Adrenal gland (tissue), 12 donors: Measurements from ENCODE around the gene TMEM129. TPM values are rescaled to one million over a fixed set of nuclear protein-coding genes. Genes with fewer than 3 reads are reported as not detected.

Source experiments
- DNase-seq, 7 donors: peaks; one replicate each; pipeline ENCODE4 v3.0.0-alpha.2; 2019 to 2020
- H3K27ac ChIP-seq, 5 donors: fragments of 200-600 bp; sonication (generic) in 4 of 5; 1 replicate in 3 of 5; 2 replicates in 2 of 5; pipeline versions ENCODE4 v1.5.1 to v1.8.0; 2016 to 2020; ENCODE audit warnings: mild to moderate bottlenecking in 1 of 5
- H3K27me3 ChIP-seq: fragments of 200-600 bp; 2 replicates; pipeline ENCODE4 v1.8.0; 2021
- H3K36me3 ChIP-seq, 2 donors: fragments of 200-600 bp; replicated peaks in 1 of 2; 1 replicate in 1 of 2; 2 replicates in 1 of 2; pipeline versions ENCODE4 v1.5.1 to v1.8.0; 2018 to 2022
- H3K4me1 ChIP-seq, 2 donors: fragments of 200-600 bp; replicated peaks in 1 of 2; 1 replicate in 1 of 2; 2 replicates in 1 of 2; pipeline versions ENCODE4 v1.5.1 to v1.8.0; 2018 to 2021
- H3K4me3 ChIP-seq, 4 donors: fragments of 200-600 bp; sonication (generic) in 3 of 4; one replicate each; pipeline ENCODE4 v1.5.1; 2016 to 2018
- H3K9me3 ChIP-seq, 3 donors: fragments of 200-600 bp; sonication (generic) in 1 of 3; replicated peaks in 1 of 3; 1 replicate in 2 of 3; 2 replicates in 1 of 3; pipeline versions ENCODE4 v1.5.1 to v1.8.0; 2016 to 2021
- POLR2A ChIP-seq, 2 donors: fragments of 450-650 bp; IDR thresholded peaks; one replicate each; pipeline ENCODE4 v1.6.1; 2017; ENCODE audit warnings: antibody characterized with exemption in 2 of 2, mild to moderate bottlenecking in 2 of 2, moderate library complexity in 1 of 2
- WGBS, 4 donors: extraction: QIAGEN DNeasy Blood & Tissue Kit in 2 of 4; methylation state at CpG; one replicate each; pipeline versions ENCODE4 v1.1.5 to v1.1.7; 2013 to 2017; 5-methylcytosine and 5-hydroxymethylcytosine counted together
- intact Hi-C, 2 donors: fragments of 100-400 bp; cut with DNase I; formaldehyde crosslinking; loops; one replicate each; pipeline versions ENCODE4 v1.14.1 to v1.15.0; 2022 to 2023
- polyA plus RNA-seq, 3 donors: library from polyadenylated mRNA; stranded (reverse); fragments of 200-250 nt in 2 of 3; fragments of 350-450 nt in 1 of 3; fragmentation: Illumina TruSeq in 1 of 3; extraction: RNeasy Lipid Tissue Mini Kit (QIAGEN cat#74804) in 1 of 3; gene quantifications; one replicate each; pipeline ENCODE4 v1.2.3, GENCODE V29; 2013 to 2014
- total RNA-seq, 9 donors: library from RNA; depleted of rRNA in 4 of 9; stranded (reverse); fragments of >200 nt in 4 of 9; fragments of 120-200 nt in 1 of 9; fragmentation: NEBNext Ultra II Directional in 1 of 9; extraction: Animal tissue kit (Norgen Biotek cat#: 25700) in 1 of 9; gene quantifications; one replicate each; pipeline versions ENCODE4 v1.1.0 to v1.2.4, GENCODE V29; 2013 to 2023
- TF ChIP-seq, protein P1 (sequence below), 6 experiments: fragments of 450-650 bp in 4 of 6; fragments of 200-600 bp in 2 of 6; sonication (generic) in 1 of 6; IDR thresholded peaks; 1 replicate in 5 of 6; 2 replicates in 1 of 6; pipeline versions ENCODE4 v1.5.1 to v1.8.0; 2016 to 2021; ENCODE audit warnings: antibody characterized with exemption in 6 of 6, mild to moderate bottlenecking in 2 of 6, moderate library complexity in 1 of 6
- donor health status: healthy with polysubstance abuse.
- donor health status: Bipolar disorder and iron deficiency.
- donor health status: DM: yes; HTN: yes; CAD: no.
- donor health status: DM: no; HTN: no; CAD: no.
- donor health status: DM: no; HTN: no; CAD: no.
- donor health status: DM: yes; HTN: yes; CAD: no.

Gene TMEM129
- total and polyA plus RNA-seq, 12 donors = 14.9 to 119 (median 50.5) TPM

DNA sequence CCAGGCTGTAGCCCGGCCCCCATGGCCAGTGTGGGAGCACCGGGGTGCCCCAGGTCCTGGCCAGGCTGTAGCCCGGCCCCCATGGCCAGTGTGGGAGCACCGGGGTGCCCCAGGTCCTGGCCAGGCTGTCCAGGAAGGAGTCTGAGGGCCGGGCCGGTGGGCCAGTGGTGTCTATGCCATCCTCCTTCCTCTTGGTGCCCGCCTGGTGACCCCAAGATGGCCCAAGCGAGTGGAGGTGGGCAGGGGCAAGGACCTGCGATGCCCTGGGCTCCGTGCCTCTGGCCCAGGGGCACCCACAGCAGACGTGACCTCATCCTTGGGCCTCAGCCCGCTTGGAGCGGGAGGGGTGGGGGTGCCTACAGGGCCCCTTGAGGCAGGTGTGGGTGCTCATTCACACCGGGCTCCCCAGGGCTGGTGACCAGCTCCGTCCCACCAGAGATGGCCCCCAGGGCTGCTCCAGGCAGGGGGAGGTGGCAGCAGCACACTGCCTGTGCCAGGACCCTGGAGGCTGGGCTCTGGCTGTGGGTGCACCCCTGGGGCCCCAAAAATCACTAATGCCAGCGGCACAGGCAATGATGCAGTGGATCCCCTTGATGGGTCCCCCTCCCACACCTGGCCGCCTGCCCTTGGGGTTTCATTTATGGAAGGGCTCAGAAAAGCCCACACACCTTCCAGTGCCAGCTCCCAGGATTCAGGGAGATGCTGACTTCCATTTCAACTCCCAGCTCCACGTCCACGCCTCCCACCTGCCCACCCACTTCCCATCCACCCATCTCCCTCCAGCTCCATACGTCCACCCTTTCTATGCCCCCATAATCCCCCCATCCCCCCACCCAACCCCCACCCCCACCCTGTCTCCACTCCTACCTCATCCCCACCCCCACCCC, 36.0 kb upstream of the TMEM129 start:
- Histone ChIP-seq H3K27ac (no peak overlapping the region), H3K36me3 (no peaks in the 10 kb centered on the region)
- intact Hi-C loops = no loop called here

DNA sequence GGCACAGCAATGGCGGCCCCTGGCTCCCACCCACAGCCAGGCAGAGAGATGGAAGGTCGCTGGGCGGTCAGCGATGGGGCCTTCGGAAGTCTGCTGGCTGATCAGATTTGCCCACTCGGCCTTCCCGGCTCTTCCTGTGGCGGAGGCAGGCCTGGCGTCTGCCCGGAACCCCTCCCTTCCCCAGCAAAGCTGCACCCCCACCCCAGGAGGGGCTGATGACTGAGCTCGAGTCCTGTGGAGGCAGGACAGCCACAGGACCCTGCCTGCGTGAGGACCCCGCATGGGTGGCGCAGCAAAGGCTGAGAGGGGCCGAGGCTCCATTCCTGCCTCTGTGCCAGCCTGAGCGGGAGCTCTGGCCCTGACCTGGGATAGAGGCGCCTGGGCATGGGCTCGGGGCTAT, 35.0 kb upstream of the TMEM129 start:
- Histone ChIP-seq H3K27ac (peak overlapping the region in 1 of 5 donors; percentile 10), H3K4me3 (no peak overlapping the region), H3K4me1 (no peaks in the 10 kb centered on the region), H3K9me3 (no peaks in the 10 kb centered on the region), H3K36me3 (no peaks in the 10 kb centered on the region), H3K27me3 (no peaks in the 10 kb centered on the region)
- intact Hi-C loops = no loop called here
- DNase-seq = peak in 1 of 7 donors; percentile 42
- 50 to 79% (median 67%) methylated on average over 1 to 18 of the region's 18 CpGs for WGBS, 4 donors
- TF ChIP-seq, protein P1, sequence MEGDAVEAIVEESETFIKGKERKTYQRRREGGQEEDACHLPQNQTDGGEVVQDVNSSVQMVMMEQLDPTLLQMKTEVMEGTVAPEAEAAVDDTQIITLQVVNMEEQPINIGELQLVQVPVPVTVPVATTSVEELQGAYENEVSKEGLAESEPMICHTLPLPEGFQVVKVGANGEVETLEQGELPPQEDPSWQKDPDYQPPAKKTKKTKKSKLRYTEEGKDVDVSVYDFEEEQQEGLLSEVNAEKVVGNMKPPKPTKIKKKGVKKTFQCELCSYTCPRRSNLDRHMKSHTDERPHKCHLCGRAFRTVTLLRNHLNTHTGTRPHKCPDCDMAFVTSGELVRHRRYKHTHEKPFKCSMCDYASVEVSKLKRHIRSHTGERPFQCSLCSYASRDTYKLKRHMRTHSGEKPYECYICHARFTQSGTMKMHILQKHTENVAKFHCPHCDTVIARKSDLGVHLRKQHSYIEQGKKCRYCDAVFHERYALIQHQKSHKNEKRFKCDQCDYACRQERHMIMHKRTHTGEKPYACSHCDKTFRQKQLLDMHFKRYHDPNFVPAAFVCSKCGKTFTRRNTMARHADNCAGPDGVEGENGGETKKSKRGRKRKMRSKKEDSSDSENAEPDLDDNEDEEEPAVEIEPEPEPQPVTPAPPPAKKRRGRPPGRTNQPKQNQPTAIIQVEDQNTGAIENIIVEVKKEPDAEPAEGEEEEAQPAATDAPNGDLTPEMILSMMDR (IDR thresholded peaks at IDR 0.05) = no peak
- no peak for TF ChIP-seq POLR2A (IDR thresholded peaks at IDR 0.05)

More for the DNA sequence above, 36.0 kb upstream of the TMEM129 start:
- Histone ChIP-seq H3K9me3 (no peaks in the 10 kb centered on the region), H3K4me3 (no peak overlapping the region), H3K4me1 (no peaks in the 10 kb centered on the region), H3K27me3 (no peaks in the 10 kb centered on the region)
- TF ChIP-seq, protein P1 (IDR thresholded peaks at IDR 0.05) = no peak
- no peak for TF ChIP-seq POLR2A (IDR thresholded peaks at IDR 0.05)
- WGBS, 4 donors = 60 to 84% (median 77%) methylated on average over 3 to 20 of the region's 20 CpGs
- DNase-seq = no peak

DNA sequence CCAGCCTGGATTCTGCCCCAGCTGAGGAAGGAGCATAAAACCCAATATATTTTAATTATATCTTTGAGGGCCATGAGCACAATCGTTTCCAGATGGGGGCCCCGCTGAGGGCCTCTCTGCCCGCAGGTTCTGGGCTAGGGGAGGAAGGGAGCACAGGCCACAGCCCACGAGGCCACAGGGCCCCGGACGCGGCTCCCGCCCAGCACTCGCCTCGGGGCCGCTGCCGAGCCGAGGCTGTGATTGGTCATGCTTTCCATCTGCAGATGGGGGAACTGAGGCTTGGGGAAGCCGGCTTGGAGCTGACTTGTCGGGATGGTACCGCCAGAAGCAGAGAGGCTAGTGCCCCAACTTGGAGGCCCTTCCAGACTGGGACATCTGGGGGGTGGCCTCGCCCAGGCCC, 34.2 kb upstream of the TMEM129 start:
- no peak for DNase-seq
- Histone ChIP-seq H3K4me1 (no peaks in the 10 kb centered on the region), H3K9me3 (no peaks in the 10 kb centered on the region), H3K27me3 (no peaks in the 10 kb centered on the region), H3K4me3 (no peak overlapping the region), H3K27ac (no peak overlapping the region), H3K36me3 (no peaks in the 10 kb centered on the region)
- no peak for TF ChIP-seq POLR2A (IDR thresholded peaks at IDR 0.05)
- TF ChIP-seq, protein P1 (IDR thresholded peaks at IDR 0.05) = no peak
- WGBS, 4 donors = 82 to 90% (median 86%) methylated on average over 4 to 17 of the region's 17 CpGs
- intact Hi-C loops = no loop called here

DNA sequence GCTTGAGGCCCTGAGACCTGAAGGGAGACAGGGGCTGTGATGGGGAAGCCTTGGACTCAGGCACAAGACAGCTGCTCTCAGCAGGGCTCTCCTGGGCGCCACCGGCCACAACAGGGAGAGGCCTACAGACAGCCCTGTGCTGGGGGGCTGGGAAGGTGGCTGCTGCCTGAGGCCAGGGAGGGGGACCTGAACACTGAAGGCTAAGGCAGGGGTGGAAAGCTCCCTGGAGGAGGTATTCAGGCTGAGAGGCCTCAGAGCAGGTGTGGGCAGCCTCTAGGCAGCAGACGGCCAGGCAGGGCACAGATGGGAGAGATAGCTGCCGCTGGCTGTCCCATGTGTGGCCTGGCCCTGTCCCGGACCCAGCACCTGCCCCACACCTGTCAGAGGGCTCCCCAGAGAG, 33.2 kb upstream of the TMEM129 start:
- Histone ChIP-seq H3K36me3 (no peaks in the 10 kb centered on the region), H3K9me3 (no peaks in the 10 kb centered on the region), H3K27me3 (no peaks in the 10 kb centered on the region), H3K4me1 (no peaks in the 10 kb centered on the region), H3K27ac (no peak overlapping the region), H3K4me3 (no peak overlapping the region)
- DNase-seq = no peak
- no peak for TF ChIP-seq POLR2A (IDR thresholded peaks at IDR 0.05)
- 89 to 100% (median 94%) methylated on average over 2 to 5 of the region's 5 CpGs for WGBS, 4 donors
- intact Hi-C loops = no loop called here
